ENCODE results near the gene COX10.

COX10 gene

DNA sequence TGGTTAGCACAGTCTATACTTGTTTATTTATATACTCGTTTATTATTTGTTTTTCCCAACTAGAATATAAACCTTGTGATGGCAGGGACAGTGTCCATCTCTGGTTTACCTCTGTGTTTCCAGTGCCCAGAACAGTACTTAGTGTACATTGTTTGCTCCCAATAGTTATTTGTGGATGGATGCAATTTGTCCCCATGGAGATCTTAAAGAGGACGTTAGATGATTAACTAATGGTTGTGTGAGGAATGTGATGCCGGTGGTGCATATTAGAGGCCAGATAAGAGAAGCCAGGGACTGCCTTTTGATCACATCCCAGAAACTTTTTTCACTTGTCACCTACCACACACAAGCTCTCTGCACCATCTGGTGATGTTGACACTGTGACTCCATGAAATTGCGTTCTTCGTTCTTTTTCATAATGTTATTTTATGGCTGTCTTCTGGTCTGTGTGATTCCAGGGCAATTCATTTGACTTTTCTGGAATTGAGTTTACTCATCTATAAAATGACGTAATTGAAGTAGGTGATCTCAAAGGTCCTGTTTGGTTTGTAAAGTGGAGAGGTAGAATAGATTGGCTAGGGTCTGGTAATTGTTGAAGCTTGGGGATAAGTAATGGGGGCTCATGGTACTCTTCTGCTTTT is 1.2 kb downstream of the COX10 start:
- no peak for DNase-seq (ENCODE audit: low spot score)

GRCh38 chr17:14072881-14073280 is 3.6 kb downstream of the COX10 start:
- DNase-seq (ENCODE audit: low spot score) = no peak

- no peak for DNase-seq (ENCODE audit: low spot score)
Observed at GRCh38 chr17:14078027-14078426, 8.7 kb downstream of the COX10 start.

- no peak for DNase-seq (ENCODE audit: low spot score)
Observed at GRCh38 chr17:14080847-14081251, 11.5 kb downstream of the COX10 start.

DNA sequence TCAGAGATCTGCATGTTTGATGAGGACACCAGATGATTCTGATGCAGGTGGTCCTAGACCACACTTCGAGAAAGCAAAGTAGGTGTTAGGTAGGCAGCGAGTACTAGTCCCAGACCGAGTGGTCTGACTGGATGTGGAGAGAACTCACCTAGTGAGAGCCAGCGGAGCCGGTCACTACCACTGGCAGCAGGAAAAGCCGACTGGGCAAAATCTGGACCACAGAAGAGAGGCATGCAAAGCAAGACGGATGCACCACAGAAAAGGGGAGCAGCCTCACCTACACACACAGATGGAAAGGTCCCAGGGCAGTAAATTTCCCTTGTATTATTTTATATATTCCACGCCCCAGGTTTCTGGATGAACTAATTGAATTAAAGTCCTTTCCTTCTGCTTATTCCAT is 13.5 kb downstream of the COX10 start:
- no peak for DNase-seq (ENCODE audit: low spot score)

DNA sequence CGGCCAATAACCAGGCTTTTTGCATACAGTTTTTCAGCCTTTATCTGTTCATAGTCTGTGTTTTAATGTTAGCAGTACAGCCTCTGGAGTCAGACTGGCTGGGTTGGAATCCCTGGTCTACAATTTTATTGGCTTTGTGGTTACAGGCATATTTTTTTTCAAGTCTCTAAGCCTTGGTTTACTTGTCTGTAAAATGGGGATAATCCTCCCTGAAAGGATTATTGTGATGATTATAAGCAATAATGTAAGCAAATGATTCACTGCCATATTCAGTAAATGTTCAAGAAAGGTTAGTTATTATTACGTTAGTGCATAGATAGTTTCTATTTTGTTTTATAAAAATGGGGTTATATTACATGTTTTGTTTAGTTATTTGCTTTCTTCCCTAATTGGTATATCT is 15.7 kb downstream of the COX10 start:
- no peak for DNase-seq (ENCODE audit: low spot score)

GRCh38 chr17:14086189-14086588 is 16.9 kb downstream of the COX10 start:
- DNase-seq (ENCODE audit: low spot score) = no peak

GRCh38 chr17:14089179-14089578 is 19.9 kb downstream of the COX10 start:
- DNase-seq (ENCODE audit: low spot score) = no peak

- DNase-seq (ENCODE audit: low spot score) = no peak
Observed at GRCh38 chr17:14091367-14091766, 22.1 kb downstream of the COX10 start.

DNA sequence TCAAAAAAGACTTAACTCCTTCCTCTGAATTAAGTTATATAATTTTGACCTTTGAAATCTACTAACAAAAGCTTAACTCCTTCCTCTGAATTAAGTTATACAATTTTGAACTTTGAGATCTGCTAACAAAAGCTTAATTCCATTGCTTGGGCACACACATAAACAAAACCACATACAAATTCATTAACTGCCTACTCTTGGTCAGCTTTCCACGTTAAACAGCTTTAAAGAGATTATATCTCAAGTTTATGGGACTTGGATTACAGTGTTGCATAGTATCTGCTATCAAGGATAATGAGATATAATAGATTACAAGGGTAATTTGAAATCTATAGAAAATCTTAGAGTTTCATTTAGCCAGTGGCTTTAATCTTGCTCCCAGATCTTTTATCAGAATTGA is 23.5 kb downstream of the COX10 start:
- no peak for DNase-seq (ENCODE audit: low spot score)

GRCh38 chr17:14094676-14095601 is 25.6 kb downstream of the COX10 start:
- DNase-seq (ENCODE audit: low spot score) = no peak

DNA sequence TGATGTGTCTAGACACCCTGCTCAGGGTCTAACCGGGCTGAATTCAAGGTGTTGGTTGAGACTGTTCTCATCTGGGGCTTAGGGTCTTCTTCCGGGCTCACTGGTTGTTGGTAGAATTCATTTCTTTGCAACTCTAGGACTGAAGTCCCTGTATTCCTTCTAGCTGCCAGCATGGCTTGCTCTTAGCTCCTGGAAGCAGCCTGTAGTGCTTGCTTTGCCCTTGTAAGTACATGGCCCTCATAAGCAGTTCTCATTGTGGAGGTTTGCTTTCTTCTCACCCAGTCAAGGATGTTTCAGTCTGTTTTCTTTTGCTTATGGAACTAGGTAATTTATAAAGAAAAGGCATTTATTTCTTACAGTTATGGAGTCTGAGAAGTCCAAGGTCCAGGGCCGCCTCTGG is 26.3 kb downstream of the COX10 start:
- no peak for DNase-seq (ENCODE audit: low spot score)

DNA sequence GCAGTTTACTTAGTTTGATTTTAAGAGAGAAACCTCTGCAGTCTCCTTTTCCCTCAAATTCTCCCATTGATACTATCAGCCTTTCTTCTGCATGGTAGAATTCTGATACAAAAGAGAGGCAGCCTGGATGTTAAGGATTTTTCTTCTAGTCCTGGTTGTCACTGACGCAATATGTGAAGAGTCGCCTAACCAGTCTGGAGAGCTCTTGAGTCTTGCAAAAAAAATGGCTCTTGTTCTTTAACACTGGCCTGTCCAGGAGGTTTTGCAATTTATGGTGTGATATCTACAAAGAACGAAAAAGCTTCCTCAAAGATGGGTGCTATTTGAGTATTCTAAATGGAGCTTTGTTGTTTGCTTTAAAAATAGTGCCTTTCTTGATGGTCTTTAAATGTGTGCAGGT is 28.9 kb downstream of the COX10 start:
- no peak for DNase-seq (ENCODE audit: low spot score)

DNA sequence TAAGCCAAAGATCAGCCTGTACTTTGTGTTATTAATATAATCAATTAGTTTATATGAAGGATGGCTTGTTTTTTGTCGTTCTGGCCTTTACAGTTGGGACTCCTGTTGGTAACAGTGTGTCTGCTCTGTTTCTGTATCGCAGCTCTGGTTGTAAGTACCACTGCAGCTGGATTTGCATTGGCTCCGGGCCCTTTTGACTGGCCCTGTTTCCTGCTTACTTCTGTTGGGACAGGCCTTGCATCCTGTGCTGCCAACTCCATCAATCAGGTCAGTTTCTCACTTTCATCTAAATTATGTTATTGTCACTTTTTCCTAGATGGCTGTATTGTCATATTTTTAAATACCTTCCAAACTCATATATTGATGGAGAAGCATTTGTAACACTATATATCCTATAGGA is 32.7 kb downstream of the COX10 start:
- no peak for DNase-seq (ENCODE audit: low spot score)

DNA sequence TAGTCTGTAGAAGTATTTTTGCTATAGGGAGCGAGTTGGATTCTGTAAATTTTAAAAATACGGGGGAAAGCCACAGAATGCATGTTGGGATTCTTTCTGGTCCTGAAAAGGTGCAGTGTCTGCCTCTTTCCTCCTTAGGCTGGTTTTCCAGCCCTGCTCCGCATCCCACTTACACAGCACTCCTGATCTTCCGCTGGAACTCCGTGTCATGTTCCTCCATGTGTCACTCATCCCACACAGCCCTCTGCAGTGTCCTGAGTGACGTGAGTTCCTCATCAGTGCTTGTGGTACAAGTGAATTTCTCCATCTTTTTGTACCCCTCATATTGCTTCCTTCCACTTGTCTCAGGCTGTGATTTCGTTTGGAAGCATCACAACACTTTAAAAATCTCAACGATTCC is 34.5 kb downstream of the COX10 start:
- DNase-seq (ENCODE audit: low spot score) = no peak

- no peak for DNase-seq (ENCODE audit: low spot score)
Observed at GRCh38 chr17:14104734-14105133, 35.4 kb downstream of the COX10 start.

DNA sequence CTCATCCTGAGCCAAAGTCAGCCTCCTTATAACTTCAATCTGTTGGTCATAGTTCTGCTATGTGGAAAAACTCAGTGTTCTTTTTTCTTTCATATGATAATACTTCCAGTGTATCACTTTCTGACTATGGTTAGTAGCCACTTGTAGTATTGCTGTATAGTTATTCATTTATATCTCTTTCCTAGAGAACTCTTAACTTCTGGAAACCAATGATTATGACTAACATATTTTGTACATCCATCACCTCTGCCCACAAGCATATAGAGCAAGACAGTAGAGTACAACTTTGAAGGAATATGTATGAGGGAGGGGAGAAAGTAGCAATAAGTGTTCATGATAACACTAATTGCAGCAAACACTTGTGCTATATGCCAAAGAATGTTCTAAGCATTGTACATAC is 38.6 kb downstream of the COX10 start:
- DNase-seq (ENCODE audit: low spot score) = no peak

DNA sequence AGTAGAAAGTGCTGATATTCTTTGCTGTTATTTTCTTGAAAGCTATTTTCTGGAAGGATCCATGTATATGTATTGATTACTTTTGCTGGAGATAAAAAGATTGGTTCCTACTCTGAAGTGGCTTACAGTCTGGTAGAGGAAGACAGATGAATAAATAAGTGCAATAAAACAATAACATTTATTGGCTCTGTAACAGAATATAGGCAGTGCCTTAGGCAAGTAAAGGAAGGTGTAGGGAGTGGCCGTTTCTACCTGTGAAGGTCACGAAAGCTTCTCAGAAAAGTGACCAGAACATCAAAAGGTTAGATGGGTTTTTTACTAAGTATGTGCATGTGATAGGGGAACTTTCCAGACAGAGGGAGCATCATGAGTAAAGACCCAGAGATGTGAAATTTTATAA is 43.1 kb downstream of the COX10 start:
- DNase-seq (ENCODE audit: low spot score) = no peak

- DNase-seq (ENCODE audit: low spot score) = no peak
Observed at GRCh38 chr17:14113137-14113536, 43.8 kb downstream of the COX10 start.

DNA sequence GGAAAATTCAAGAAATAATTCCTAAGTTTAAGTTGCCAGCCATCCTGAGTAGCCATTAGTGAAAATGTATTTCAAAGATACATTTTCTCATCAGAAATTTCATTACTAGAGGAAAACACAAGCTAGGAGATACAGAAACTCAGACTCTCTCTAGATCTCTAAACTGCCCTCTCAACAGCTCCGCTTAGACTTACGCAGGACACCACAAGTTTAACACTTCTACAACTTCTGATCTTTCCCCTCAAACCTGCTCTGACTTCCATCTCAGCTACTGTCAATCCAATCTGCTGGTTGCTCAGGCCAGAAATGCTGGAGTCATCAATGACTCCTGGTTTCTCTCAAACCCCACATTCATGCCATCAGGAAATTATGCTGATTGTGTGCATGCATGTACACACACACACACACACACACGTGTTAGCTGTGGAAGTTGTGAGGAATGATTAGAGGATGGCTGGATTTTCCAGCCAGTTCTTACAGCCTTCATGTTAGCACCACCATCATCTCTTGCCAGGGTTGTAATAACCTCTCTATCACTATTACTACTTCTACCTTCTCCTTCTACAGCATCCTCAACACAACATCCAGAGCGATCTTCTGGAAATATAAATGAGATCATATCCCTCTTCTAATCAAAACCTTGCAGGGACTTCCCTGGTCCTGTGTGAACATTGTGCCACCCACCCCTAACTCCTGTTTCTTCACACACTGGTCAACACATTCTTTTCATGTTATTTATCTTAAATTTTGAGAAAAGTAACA is 47.1 kb downstream of the COX10 start:
- DNase-seq (ENCODE audit: low spot score) = no peak

- peak; percentile 28 for DNase-seq (ENCODE audit: low spot score)
Observed at GRCh38 chr17:14118951-14119350, 49.6 kb downstream of the COX10 start.

GRCh38 chr17:14119546-14119945 is 50.2 kb downstream of the COX10 start:
- DNase-seq (ENCODE audit: low spot score) = peak; percentile 7

- no peak for DNase-seq (ENCODE audit: low spot score)
Observed at GRCh38 chr17:14121952-14122351, 52.6 kb downstream of the COX10 start.

Measured in CD4-positive, alpha-beta T cell treated with Interleukin-15 for 4 hours (primary cell).